ENCODE measurements around the gene GLO1.

GRCh38 chr6:38728203-38728602 is 25.3 kb upstream of the GLO1 start:
- TF ChIP-seq CTCF (IDR thresholded peaks at IDR 0.05): no peak
- TF ChIP-seq ZFX (IDR thresholded peaks at IDR 0.05; ENCODE audit: borderline replicate concordance): no peak
